A549 (cell line): ENCODE measurements around the gene GNGT2.

Experiments used
- CEBPB ChIP-seq, 2 experiments: fragments of >200 bp in 1 of 2; sonication (Bioruptor Twin) in 1 of 2; formaldehyde crosslinking in 1 of 2; IDR thresholded peaks; 2 replicates each; pipeline ENCODE4 v1.6.1; 2012 to 2016
- CHD2 ChIP-seq: fragments of 150-350 bp; IDR thresholded peaks from 2 replicates; pipeline ENCODE4 v1.6.1; 2014; ENCODE audit warnings: low read length; ENCODE audit not compliant: partially characterized antibody
- ESRRA ChIP-seq: fragments of 150-350 bp; IDR thresholded peaks from 2 replicates; pipeline ENCODE4 v1.6.1; 2014; ENCODE audit warnings: mild to moderate bottlenecking, low read length, borderline replicate concordance
- POLR2A ChIP-seq: IDR thresholded peaks from 2 replicates; pipeline ENCODE4 v1.6.1; 2012; ENCODE audit warnings: mild to moderate bottlenecking, low read length
- RAD21 ChIP-seq, 2 experiments: fragments of >200 bp in 1 of 2; sonication (Bioruptor Twin) in 1 of 2; formaldehyde crosslinking in 1 of 2; IDR thresholded peaks in 1 of 2; conservative IDR thresholded peaks in 1 of 2; 2 replicates in 1 of 2; 3 replicates in 1 of 2; pipeline ENCODE4 v1.6.1; 2012 to 2018; ENCODE audit warnings: inconsistent platforms in 1 of 2
- SMC3 ChIP-seq: fragments of >200 bp; sonication (Bioruptor Twin); formaldehyde crosslinking; IDR thresholded peaks from 3 replicates; pipeline ENCODE4 v1.6.1; 2018; ENCODE audit warnings: inconsistent platforms
- SREBF2 ChIP-seq: fragments of 450-650 bp; IDR thresholded peaks from 2 replicates; pipeline ENCODE4 v1.6.1; 2014; ENCODE audit warnings: mild to moderate bottlenecking, moderate library complexity
- ZC3H11A ChIP-seq: fragments of 450-650 bp; IDR thresholded peaks from 2 replicates; pipeline ENCODE4 v1.6.1; 2014; ENCODE audit warnings: antibody characterized with exemption, mild to moderate bottlenecking
- TF ChIP-seq, protein P1 (sequence below): fragments of >200 bp; sonication (Bioruptor Twin); formaldehyde crosslinking; IDR thresholded peaks from 3 replicates; pipeline ENCODE4 v1.5.1; 2016
- TF ChIP-seq, protein P2 (sequence below): fragments of >200 bp; sonication (Bioruptor Twin); formaldehyde crosslinking; IDR thresholded peaks from 2 replicates; pipeline ENCODE4 v1.6.1; 2016
- TF ChIP-seq, protein P3 (sequence below): IDR thresholded peaks from 2 replicates; pipeline ENCODE4 v1.6.1; 2012
- TF ChIP-seq, protein P4 (sequence below): IDR thresholded peaks from 2 replicates; pipeline ENCODE4 v1.6.1; 2012; ENCODE audit warnings: low read depth, borderline replicate concordance

DNA sequence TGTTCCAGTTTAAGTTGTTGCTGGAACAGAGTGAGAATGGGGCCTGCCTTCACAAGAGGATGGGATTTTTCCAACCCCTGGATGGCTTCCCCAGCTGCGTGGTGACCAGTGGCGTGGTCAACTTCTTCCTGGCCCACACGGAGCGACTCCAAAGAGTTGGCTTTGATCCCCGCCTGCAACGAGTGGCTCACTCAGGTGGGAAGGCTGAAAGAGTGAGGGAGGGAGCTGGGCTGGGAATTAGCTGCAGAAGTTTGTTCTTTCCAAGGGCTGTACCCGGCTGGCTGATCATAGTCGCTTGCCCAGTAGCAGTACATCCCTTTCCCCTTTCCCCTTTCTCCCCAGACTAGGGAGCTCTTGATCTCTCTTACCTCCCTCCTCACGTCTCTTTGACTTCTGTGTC is 41.7 kb downstream of the GNGT2 start:
- TF ChIP-seq, protein P1, sequence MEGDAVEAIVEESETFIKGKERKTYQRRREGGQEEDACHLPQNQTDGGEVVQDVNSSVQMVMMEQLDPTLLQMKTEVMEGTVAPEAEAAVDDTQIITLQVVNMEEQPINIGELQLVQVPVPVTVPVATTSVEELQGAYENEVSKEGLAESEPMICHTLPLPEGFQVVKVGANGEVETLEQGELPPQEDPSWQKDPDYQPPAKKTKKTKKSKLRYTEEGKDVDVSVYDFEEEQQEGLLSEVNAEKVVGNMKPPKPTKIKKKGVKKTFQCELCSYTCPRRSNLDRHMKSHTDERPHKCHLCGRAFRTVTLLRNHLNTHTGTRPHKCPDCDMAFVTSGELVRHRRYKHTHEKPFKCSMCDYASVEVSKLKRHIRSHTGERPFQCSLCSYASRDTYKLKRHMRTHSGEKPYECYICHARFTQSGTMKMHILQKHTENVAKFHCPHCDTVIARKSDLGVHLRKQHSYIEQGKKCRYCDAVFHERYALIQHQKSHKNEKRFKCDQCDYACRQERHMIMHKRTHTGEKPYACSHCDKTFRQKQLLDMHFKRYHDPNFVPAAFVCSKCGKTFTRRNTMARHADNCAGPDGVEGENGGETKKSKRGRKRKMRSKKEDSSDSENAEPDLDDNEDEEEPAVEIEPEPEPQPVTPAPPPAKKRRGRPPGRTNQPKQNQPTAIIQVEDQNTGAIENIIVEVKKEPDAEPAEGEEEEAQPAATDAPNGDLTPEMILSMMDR = no peak
- TF ChIP-seq SMC3 (no peak), POLR2A (no peak), ESRRA (no peak), RAD21 (conservative IDR thresholded peaks at IDR 0.05 in 1 of 2, IDR thresholded peaks at IDR 0.05 in 1 of 2) (no peak), CEBPB (IDR thresholded peaks at IDR 0.05) (no peak), SREBF2 (no peak), ZC3H11A (no peak), CHD2 (no peak)
- TF ChIP-seq, protein P2, sequence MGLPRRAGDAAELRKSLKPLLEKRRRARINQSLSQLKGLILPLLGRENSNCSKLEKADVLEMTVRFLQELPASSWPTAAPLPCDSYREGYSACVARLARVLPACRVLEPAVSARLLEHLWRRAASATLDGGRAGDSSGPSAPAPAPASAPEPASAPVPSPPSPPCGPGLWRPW = no peak
- TF ChIP-seq, protein P3, sequence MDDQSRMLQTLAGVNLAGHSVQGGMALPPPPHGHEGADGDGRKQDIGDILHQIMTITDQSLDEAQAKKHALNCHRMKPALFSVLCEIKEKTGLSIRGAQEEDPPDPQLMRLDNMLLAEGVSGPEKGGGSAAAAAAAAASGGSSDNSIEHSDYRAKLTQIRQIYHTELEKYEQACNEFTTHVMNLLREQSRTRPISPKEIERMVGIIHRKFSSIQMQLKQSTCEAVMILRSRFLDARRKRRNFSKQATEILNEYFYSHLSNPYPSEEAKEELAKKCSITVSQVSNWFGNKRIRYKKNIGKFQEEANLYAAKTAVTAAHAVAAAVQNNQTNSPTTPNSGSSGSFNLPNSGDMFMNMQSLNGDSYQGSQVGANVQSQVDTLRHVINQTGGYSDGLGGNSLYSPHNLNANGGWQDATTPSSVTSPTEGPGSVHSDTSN = no peak
- TF ChIP-seq, protein P4, sequence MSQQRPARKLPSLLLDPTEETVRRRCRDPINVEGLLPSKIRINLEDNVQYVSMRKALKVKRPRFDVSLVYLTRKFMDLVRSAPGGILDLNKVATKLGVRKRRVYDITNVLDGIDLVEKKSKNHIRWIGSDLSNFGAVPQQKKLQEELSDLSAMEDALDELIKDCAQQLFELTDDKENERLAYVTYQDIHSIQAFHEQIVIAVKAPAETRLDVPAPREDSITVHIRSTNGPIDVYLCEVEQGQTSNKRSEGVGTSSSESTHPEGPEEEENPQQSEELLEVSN = no peak
